AG04450 (cell line): ENCODE data around the gene PER2. TPM values are rescaled to one million over a fixed set of nuclear protein-coding genes. Genes with fewer than 3 reads are reported as not detected.

Source experiments
- CTCF ChIA-PET: fragments of 300-600, 350-600 bp; formaldehyde crosslinking; extraction: SDS; loops from one replicate; lab custom pipeline; 2022; ENCODE audit warnings: antibody characterized with exemption, inconsistent platforms; lab: Charles Lee
- POLR2A ChIA-PET: fragments of 350-600 bp; formaldehyde crosslinking; extraction: SDS; loops from one replicate; lab custom pipeline; 2021; ENCODE audit warnings: antibody characterized with exemption, inconsistent platforms; lab: Yijun Ruan, JAX
- DNase-seq: peaks from one replicate; pipeline ENCODE4 v3.0.0-alpha.2; 2011; ENCODE audit warnings: low read depth, low spot score
- H3K27ac ChIP-seq: one replicate; pipeline ENCODE4 v1.5.1; 2012; ENCODE audit warnings: low read depth, low read length, control low read depth
- H3K27me3 ChIP-seq: one replicate; pipeline ENCODE4 v1.6.0; 2012; ENCODE audit warnings: low read length; ENCODE audit not compliant: control insufficient read depth, insufficient read depth
- H3K4me3 ChIP-seq: 2 replicates; pipeline ENCODE4 v1.5.1; 2011; ENCODE audit warnings: mild to moderate bottlenecking, low read depth, low read length, control low read depth
- H3K9me3 ChIP-seq: 2 replicates; pipeline ENCODE4 v1.5.1; 2012; ENCODE audit warnings: low read length; ENCODE audit not compliant: control insufficient read depth, insufficient read depth
- polyA plus RNA-seq: library from polyadenylated mRNA; depleted of rRNA; stranded (reverse); fragments of >200 nt; gene quantifications from 2 replicates; pipeline ENCODE4 v1.2.3, GENCODE V29; 2011
- TF ChIP-seq, protein P1 (sequence below): IDR thresholded peaks from 2 replicates; pipeline ENCODE4 v1.5.1; 2011; ENCODE audit warnings: low read depth, low read length, control low read depth, inconsistent platforms

Gene PER2
- polyA plus RNA-seq, 1 experiment: 1.9 TPM

DNA sequence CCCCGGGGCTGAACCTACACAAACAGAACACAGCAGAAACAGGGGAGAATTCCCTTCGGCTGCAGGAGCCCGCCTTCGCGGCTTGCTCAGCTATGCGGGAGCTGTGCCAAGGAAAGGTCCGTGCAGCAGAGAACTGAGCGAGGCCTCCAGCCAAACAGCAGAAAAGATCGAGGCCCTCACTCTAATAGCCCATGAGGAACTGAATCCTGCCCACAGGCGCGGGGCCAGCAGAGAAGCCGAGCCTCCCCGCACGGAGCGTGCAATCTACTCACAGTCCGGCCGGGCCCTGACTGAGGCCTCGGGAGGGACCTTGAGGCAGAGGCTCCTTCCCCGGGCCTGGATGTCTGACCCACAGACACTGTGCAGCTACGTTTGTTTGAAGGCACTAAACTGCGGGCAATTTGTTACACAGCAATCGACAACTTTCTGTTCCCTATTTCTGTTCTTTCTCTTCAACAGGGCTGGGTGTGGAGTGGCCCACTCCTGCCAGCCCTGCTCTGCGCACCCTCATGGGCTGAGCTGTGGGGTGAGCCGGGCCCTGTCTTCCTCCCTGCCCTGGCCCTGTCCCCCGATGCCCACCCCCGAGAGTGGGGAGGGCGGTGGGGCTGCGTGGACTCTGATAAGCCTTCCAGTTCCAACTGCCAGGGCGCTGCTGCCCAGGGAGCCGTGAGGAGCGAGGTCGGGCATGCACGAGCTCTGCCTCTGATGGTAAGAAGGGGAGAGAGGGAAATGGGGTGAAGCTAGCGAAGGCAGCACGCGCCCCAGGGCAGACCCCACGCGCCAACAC, 62.3 kb downstream of the PER2 start:
- CTCF ChIA-PET: no interaction called here
- no peak for DNase-seq
- TF ChIP-seq, protein P1, sequence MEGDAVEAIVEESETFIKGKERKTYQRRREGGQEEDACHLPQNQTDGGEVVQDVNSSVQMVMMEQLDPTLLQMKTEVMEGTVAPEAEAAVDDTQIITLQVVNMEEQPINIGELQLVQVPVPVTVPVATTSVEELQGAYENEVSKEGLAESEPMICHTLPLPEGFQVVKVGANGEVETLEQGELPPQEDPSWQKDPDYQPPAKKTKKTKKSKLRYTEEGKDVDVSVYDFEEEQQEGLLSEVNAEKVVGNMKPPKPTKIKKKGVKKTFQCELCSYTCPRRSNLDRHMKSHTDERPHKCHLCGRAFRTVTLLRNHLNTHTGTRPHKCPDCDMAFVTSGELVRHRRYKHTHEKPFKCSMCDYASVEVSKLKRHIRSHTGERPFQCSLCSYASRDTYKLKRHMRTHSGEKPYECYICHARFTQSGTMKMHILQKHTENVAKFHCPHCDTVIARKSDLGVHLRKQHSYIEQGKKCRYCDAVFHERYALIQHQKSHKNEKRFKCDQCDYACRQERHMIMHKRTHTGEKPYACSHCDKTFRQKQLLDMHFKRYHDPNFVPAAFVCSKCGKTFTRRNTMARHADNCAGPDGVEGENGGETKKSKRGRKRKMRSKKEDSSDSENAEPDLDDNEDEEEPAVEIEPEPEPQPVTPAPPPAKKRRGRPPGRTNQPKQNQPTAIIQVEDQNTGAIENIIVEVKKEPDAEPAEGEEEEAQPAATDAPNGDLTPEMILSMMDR: no peak
- no peak overlapping the region for H3K4me3 ChIP-seq
- no peak overlapping the region for H3K27ac ChIP-seq
- H3K27me3 ChIP-seq: peaks cover 13% of the 10 kb centered on the region
- POLR2A ChIA-PET: no interaction called here
- H3K9me3 ChIP-seq: peaks cover 1% of the 10 kb centered on the region; the same call in 1 of the 2 replicates

DNA sequence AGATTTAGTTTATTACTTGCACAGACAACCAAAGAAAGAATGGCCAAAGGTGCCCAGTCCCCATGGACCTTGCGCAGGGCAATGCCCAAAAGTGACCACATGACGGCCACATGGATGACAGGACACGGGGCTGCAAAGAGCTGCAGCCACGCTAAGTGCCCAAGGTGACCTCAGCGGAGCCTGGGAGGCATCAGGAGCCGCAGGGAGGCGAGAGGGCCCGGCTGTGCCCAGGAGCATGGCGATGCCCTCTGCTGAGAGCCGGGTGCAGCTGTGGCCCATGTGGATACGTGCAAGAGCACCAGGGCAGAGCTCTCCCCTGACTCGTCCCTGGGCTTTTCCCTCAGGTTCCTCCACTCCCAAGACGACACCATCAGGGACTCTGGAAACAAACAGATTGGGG, 63.3 kb downstream of the PER2 start:
- Histone ChIP-seq H3K4me3 (no peak overlapping the region), H3K27ac (no peak overlapping the region), H3K27me3 (peaks cover 7% of the 10 kb centered on the region), H3K9me3 (no peaks in the 10 kb centered on the region; the same call in 1 of the 2 replicates)
- ChIA-PET CTCF (no interaction called here), POLR2A (no interaction called here)
- no peak for DNase-seq
- TF ChIP-seq, protein P1: no peak

DNA sequence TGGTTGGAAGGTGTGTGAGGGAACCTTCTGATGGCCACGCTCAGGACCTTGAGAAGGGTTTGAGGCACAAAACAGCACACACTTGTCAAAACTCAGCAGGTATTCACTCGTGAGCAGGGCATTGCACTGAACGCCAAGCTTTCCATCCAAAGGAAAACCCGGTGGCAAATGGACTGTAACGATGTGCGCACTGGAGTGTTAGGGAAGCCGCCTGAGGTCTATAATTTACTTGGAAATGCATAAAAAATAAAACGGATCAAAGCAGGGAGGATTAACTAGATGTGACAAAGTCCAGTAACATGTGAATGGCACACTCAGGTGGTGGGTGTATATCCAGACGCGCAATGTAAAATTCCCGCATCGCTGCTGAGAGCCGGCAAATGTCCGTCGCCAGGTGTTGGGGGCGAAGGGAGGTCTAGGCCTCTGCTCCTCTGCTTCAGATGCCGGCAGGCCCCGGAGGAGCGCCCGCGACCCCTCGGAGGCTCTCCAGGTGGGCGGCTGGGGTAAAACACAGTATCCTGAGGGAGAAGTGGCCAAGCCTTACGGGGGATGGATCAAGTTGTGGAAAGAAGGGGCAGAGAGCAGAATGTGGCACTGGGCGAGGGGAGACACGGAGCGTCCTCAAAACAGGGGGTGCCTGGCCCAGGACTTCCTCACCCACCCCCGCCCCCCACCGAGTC, 63.9 kb downstream of the PER2 start:
- H3K9me3 ChIP-seq: no peaks in the 10 kb centered on the region; the same call in 1 of the 2 replicates
- peaks cover 7% of the 10 kb centered on the region for H3K27me3 ChIP-seq
- DNase-seq: no peak
- H3K27ac ChIP-seq: no peak overlapping the region
- POLR2A ChIA-PET: no interaction called here
- H3K4me3 ChIP-seq: no peak overlapping the region
- CTCF ChIA-PET: no interaction called here
- TF ChIP-seq, protein P1: no peak

DNA sequence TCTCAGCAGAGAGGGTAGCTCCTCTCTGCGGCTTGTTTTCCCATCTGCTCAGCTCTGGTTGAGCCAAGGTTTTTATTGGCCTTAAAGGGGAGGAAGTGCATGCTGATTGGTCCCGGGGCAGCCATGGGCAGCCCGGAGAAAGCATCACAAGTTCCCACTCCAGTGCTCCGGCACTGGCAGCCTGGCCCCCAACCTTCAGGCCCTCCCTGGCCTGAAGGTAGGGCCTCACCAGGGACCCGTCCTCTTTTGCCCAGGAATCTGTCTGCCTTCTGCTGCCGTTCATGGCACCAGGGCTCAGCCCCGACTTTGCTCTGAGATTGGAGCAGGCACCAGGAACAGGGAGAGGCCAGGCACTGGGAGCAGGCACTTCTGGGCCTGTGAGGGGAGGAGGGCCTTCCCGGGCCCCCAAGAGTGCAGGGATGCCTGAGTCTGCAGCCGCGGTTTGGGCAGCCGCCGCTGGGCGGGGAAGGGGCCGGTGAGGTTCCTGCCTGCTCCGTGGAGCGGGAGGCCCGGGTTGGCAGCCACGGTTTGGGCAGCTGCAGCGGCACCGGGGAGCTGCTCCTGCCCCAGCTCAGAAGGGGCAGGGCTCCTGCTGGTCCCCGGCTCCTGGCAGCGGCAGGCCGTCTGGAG, 67.4 kb downstream of the PER2 start:
- Histone ChIP-seq H3K27ac (no peak overlapping the region), H3K27me3 (peaks cover 2% of the 10 kb centered on the region), H3K4me3 (no peak overlapping the region), H3K9me3 (no peaks in the 10 kb centered on the region; the same call in 1 of the 2 replicates)
- CTCF ChIA-PET: no interaction called here
- TF ChIP-seq, protein P1: no peak
- no peak for DNase-seq
- POLR2A ChIA-PET: interaction anchor here (1.3 kb wide), 1 partner anchor 52 kb away, joined by 4 read pairs; no protein-coding TSS in a partner anchor
